Vagina (tissue), 2 donors: ENCODE measurements around the gene SPHK2.

Experiments used
- POLR2A ChIP-seq, 2 donors: fragments of 450-650 bp; IDR thresholded peaks; one replicate each; pipeline ENCODE4 v1.6.1; 2017; ENCODE audit warnings: antibody characterized with exemption in 2 of 2, mild to moderate bottlenecking in 2 of 2, moderate library complexity in 2 of 2
- POLR2AphosphoS5 ChIP-seq, 2 donors: sonication (generic); formaldehyde crosslinking; IDR thresholded peaks; one replicate each; pipeline ENCODE4 v1.9.0; 2017; ENCODE audit warnings: antibody characterized with exemption in 2 of 2, mild to moderate bottlenecking in 2 of 2, low read depth in 1 of 2; ENCODE audit not compliant: insufficient read depth in 1 of 2
- TF ChIP-seq, protein P1 (sequence below), 3 experiments: fragments of 450-650 bp in 2 of 3; fragments of 200-600 bp in 1 of 3; sonication (generic) in 1 of 3; IDR thresholded peaks; one replicate each; pipeline ENCODE4 v1.5.1; 2017 to 2019; ENCODE audit warnings: antibody characterized with exemption in 3 of 3, mild to moderate bottlenecking in 2 of 3, moderate library complexity in 2 of 3

DNA sequence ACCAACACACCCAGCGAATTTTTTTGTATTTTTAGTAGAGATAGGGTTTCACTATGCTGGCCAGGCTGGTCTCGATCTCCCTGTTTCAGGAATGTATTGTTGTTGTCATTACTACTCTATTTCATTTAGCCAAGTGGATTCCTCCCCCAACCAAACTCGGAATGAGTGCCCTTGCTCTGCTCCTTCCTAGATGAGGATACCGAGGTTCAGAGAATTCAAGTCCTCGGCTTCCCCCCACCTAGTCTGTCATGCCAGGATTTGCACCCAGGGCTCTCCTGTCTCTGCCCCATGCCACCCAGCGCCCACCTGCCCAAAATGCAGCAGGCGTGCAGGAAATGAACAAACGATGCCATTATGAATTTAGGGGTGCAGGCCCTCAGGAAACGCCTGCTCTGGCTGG, 16.3 kb upstream of the SPHK2 start:
- no peak for TF ChIP-seq POLR2A (IDR thresholded peaks at IDR 0.05)
- TF ChIP-seq, protein P1, sequence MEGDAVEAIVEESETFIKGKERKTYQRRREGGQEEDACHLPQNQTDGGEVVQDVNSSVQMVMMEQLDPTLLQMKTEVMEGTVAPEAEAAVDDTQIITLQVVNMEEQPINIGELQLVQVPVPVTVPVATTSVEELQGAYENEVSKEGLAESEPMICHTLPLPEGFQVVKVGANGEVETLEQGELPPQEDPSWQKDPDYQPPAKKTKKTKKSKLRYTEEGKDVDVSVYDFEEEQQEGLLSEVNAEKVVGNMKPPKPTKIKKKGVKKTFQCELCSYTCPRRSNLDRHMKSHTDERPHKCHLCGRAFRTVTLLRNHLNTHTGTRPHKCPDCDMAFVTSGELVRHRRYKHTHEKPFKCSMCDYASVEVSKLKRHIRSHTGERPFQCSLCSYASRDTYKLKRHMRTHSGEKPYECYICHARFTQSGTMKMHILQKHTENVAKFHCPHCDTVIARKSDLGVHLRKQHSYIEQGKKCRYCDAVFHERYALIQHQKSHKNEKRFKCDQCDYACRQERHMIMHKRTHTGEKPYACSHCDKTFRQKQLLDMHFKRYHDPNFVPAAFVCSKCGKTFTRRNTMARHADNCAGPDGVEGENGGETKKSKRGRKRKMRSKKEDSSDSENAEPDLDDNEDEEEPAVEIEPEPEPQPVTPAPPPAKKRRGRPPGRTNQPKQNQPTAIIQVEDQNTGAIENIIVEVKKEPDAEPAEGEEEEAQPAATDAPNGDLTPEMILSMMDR (IDR thresholded peaks at IDR 0.05) = no peak
- no peak for TF ChIP-seq POLR2AphosphoS5 (IDR thresholded peaks at IDR 0.05; ENCODE audit: insufficient read depth in 1 of 2, low read depth in 1 of 2)
